ENCODE data around the gene THUMPD3.

Gene THUMPD3

DNA sequence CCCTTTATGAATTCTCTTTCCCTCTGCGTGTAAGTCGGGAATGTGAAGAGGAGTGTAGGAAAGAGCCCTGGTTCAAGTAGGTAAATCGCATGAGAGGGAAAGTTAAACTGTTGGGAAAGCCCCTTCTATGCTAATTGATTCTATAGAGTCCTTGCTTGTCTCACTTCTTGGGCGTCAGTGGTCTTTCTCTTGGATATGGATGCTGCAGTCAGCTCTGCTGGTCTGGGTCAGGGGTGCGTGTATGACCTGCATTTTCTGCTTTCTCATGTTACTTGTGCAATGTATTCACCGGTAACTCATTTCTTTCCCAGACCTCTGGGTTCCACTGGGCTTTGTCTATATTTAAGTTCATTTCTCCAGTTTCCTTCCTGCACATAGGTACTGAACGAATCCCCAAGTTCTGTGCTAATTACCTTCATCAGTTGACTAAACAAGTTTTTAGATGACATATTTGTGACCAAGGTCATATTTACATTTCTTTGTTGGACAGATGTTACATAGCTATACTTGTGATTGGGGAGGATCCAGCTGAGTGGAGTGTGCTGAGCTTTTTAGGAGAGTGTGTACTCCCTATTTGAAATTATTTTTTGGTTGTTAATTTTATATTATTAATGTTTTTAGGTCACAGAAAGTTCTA is 36.0 kb downstream of the THUMPD3 start:
- DNase-seq = no peak

DNA sequence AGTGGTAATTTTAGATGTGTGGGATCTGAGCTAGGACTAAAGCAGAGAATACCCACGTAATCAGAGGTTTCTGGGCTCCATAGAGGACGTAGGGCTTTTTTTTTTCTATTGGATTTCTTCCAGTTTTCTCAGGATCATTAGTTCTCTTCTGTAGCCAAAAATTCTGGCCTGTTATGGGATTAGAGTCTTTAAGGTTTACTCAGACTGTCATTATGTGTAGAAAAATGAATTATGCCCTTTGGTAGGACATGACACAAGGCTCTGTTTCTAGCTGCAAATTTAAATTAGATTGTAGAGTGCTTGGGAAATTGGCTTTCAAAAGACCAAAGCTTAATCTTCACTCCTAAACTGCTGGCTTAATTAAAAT is 36.5 kb downstream of the THUMPD3 start:
- DNase-seq = no peak

DNA sequence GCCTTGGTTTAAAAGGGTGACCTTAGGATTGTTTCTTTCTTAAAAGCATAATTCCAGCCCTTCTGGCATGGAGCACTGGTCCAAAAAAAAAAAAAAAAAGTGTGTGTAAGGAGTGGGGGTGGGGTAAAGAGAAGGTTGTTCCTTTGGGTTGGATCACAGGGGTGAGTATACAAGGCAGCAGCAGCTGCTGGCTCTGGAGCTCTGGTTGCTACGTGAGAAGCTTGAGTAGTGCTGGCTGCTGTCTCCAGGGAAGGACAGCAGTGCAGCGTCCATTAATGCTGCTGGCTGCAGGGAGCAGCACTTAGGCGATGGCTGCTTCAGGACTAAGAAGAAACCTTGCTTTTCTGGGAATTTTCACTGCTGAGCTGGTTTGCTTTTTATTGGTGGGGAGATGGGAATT is 36.9 kb downstream of the THUMPD3 start:
- DNase-seq = no peak

DNA sequence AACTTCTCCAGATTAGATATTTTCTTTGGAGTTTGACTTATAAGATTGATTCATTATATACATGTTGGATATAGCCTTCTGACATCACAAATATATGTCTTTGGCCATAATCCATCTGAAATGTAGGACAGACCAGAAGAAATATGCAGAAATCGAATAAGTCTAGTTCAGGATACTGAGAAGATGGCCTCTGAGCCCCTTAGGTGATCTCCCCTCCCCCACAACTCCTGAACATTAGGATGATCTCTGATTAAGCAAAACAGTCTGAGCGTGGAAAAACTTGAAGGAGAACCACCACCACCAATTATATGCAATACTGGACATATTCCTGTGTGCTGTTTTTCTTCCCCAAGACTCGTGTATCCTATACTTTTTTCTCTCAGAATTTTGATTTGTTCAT is 37.8 kb downstream of the THUMPD3 start:
- no peak for DNase-seq

DNA sequence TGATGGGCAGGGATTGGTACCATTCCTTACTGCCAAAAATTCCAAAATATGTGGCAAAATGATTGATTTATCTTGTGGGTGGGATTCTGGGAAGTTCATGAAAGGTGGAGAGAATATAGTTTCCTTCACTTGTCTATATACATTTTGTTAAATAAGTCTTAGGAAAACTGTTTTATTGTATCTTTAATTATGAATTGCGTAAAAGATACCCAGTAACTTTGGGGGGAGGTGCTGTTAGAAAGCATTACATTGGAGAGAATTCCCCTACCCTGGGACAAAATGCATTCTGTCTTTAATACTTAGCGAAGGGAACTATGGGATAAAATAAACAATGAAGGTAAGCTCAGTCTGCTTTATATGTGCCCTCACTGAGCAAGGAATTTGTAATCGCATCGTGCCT is 39.1 kb downstream of the THUMPD3 start:
- DNase-seq = no peak

DNA sequence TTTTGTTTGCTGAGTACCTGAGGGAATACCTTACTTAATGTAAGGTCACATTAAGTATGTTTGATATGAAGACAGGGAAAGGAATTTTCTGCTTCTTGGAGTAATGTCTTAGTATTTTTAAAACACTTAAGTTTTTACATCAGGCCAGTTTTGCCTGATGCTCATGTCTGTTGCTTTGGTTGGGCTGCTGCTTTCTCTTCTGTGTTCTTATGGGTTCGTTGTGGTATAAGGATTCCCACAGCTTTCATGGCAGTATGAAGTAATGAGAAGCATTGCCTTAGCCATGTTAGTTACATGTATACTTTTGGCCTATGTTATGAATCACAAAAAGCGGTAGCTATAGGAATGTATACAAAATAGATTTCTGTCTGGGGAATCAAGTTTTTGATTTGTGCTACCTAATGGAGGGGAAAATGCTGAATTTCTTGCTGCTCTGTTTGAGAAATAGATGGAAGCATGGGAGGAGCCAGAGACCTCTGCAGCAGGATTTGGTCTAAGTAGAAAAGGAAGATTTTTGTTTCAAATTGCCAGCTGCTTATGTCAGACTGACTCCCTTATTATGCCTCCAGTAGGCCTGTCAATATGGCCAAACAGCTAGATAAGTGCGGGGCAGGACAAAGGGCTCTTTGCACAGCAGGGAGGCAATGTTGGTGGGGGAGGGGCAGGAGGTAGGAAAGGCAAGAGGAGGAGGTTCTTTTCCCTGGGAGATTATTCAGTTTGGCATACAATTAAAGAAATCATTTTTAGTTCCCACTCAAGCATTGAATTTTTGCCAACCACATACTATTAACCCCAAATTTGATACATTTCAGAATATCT is 39.8 kb downstream of the THUMPD3 start:
- no peak for DNase-seq

DNA sequence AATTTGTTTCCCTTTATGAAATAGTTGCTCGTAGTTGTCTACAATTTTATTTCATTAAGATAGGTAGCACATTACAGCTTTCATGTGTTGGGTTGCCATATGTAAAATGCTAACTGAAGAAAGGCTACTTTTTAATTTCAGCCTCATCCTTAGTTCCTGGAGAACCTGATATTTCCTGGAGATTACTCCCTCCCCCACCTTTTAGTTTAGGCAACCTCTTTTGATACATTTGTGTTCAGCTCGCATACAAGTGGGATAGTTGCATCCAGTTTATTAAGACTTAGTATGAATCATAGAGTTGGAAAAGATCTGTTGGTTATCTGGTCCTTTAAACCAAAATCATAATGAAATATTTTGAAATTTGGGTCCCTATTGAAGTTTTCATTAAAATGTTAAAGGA is 40.6 kb downstream of the THUMPD3 start:
- no peak for DNase-seq

DNA sequence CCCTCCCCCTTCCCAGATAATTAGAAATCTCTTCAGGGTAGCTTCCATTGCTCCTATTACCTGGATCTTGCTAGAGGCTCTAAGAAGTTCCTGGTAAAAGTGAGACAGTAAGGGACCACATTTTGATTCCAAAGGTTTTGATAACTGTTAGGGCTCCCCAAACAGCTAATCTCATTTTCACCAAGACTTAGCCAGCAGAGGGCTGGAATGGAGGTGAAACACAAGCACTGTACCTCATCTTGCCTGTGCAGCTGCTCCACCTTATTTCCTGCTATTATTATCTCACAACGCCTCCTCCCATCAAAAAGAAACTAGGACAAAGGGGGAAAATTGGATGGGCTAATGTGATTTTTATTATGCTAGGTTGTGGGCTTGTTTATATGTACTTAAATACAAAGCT is 41.8 kb downstream of the THUMPD3 start:
- no peak for DNase-seq

DNA sequence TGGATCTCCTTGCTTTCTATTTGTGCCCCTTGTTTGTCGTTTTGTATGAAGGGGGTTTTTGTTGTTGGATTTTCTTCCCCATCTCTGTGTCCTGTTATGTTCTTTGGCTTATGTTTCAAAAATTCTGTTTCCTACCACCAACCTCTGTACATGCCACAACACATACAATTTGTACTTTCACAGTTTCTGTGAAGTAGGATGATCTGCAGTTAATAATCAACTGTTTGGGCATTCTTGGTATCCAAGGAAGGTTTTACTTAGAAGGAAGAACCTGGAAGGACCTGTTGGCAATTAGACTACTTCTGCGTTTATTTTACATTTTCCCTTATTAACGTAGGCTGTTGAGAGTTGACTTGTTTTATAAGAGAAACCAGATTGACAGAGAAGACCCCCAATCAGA is 42.9 kb downstream of the THUMPD3 start:
- no peak for DNase-seq

DNA sequence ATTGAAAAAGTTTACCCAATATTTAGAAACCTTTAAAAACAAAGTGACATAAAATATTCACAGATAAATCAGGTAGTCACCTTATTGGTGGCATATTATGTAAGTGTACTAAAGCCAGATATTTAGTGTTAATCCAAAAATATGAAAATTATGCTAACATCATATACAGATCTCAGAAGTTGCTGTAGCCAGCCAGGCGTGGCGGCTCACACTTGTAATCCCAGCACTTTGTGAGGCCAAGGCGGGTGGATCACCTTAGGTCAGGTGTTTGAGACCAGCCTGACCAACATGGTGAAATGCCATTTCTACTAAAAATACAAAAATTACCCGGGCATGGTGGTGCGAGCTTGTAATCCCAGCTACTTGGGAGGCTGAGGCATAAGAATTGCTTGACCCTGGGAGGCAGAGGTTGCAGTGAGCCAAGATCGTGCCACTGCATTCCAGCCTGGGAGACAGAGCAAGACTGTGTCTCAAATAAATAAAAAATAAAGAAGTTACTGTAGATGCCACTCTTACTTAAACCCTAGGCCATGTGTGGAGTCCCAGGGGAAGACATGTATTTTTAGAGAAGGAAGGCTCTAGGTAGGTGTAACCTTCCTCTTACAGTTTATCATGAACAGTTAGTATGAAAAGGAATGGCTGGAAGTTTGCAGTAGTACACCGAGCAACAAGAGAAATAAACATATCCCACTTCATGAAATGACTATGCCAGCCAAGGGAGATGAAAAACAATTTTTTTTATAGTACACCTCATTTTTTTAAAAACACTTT is 44.2 kb downstream of the THUMPD3 start:
- no peak for DNase-seq

DNA sequence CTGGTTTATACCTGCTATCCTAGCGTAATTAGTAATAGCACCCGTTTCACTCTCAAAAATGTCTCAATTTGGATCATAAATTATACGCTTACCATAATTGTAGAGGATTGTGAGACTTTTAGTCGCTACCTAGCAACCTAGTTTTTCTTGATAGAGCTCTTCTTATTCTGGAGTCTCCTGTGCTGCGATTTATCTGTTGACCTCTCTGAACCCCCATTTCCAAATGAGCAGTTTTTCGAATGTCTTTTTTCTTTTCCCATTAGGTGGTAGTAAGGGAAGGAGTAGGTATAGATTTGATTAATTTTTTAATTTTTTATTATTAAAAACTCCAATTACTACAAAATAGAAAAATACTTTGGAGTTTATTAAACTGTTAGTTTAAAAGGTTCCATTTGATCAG is 45.2 kb downstream of the THUMPD3 start:
- DNase-seq = no peak

DNA sequence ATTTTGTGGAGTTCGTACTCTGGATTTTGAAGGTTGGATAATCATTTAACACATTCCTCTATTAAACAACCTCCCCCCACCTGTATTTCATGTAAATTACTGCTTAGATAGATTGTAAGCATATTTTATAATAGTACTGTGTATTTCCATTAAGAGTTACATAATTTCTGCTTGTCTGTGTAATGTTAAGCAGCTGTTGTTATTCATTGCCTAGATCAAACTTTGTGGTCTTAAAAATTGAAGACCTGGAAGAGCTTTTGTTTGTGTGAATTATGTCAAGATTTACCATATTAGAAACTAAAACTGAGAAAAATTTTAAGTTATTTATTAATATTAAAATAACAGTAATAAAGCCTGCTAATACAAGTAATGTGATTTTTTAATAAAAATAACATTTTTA is 45.7 kb downstream of the THUMPD3 start:
- no peak for DNase-seq

DNA sequence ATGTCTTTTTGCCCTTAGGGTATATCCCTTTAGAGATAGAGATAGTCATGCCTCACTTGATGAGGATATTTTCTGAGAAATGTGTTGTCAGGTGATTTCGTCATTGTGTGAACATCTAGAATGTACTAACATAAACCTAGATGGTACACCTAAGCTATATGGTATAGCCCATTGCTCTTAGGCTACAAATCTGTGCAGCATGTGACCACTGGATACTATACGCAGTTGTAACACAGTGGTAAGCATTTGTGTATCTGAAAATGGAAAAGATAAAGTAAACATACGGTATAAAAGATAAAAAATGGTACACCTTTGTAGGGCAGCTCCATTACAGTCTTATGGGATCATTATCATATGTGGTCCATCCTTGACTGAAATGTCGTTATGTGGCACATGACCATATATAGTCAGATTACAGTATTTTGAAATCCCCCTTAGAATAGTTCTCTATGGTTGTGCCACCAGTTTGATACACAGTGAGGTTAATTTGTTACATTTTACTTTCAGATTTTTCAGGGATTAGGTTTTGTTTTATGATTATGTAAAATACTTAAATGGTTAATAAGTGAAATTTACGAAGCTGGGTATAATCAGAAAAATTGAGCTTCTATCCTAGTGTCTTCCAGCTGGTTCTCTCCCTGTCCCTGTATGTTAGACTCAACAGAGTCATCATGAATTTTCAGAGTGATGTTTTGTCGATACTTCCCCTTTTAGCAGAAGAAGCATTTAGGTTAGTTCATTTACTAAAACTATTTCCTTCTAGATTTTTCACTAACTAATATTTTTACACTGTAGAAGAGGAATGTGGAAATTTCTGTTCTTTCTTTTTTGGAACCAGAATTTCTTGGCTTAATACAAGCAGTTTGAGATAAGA is 47.4 kb downstream of the THUMPD3 start:
- no peak for DNase-seq

DNA sequence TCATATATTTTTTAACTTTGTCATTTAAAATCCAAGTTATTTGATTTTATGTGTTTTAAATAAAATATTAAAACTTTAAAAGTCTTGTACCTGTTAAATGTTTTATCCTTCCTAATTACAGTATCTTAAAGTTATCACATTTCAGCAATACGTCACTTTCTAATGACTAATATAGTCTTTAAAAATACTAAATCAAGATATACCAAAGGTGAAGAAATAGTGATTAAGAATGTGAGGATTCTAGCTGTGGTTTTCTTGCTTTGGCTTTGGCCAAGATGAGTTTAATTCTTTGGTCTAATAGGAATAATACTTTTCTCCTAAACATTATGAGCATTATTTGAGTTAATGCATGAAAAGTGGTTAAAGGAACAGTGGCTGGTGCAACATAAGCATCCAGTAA is 48.4 kb downstream of the THUMPD3 start:
- no peak for DNase-seq

DNA sequence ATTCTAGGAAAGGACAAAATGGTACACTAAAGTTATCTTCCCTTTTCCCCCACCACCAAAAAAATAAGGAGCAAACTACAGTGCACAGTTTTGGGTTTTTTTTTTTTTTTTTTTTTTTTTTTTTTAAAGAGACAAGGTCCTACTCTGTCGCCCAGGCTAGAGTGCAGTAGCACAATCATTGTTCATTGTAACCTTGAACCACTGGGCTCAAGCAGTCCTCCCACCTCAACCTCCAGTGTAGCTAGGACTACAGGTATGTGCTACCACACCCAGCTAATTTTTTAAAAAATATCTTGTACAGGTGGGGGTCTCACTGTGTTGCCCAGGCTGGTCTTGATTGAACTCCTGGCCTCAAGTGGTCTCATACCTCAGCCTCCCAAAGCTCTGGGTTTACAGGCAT is 49.4 kb downstream of the THUMPD3 start:
- no peak for DNase-seq

DNA sequence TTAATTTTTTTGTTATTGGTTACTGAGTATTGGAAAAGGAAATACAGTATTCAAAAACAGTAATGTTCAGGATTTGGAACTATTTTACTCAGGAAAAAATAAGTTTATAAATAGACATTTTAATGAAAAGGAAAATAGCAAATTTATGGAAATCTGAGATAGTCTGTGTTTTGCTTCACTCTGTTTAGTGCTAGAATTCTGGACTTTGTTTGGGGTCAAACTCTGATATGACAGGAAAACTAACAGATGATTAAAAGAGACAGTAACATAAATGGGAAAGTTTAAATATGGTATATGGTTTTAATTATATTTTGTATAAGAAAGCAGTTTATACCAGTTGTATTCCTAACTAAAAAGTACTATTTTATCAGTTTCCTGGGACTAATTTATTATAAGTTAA is 52.0 kb downstream of the THUMPD3 start:
- DNase-seq = no peak

DNA sequence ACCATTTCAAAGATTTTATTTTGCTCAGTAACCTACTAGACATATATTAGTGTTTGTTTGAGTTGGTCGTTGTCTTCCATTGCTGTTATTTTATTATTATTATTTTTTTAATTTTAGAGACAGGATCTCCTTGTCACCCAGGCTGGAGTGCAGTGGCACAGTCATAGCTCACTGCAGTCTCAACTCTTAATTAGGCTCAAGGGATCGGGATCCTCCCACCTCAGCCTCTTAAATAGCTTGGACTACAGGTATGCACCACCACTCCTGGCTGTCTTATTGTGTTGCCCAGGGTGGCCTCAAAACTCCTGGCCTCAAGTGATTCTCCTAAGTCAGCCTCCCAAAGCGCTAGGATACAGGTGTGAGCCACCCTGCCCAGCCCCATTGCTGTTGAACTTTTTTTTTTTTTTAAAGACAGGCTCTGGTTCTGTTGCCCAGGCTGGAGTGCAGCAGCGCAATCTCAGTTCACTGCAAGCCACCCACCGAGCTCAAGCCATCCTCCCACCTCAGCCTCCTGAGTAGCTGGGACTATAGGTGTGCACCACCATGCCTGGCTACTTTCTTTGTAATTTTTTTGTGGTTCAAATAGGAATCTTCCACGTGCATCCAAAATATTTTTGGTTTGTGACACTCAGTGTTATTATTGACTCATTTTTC is 52.8 kb downstream of the THUMPD3 start:
- no peak for DNase-seq

DNA sequence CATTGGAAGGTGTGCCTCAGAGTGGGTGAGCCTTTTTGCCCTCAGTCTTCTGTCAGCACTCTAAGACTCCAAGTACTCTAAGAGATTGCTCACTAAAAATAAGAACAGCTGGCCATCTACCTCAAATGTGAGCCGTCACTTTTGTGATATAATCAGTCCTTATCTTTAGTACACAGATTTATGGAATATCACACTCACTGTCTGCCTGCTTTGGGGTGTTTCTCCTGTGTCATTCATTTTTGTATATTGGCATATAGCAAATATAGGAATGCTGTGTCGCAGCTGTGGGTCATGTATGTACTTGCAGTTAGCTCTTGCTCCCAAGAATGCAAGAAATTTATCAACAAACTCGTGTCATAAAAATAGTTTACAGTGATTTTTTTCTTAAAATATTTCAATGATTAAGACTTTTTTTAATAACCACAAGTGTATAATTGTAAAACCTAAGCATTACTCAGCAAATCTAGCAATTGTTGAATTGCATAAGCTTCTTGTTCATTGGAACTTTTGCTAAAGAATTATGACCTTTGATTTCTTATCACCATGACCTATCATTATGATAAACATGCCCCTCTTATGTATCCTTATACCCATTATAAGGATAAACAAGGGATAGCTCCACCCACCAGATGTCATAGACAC is 53.4 kb downstream of the THUMPD3 start:
- no peak for DNase-seq

DNA sequence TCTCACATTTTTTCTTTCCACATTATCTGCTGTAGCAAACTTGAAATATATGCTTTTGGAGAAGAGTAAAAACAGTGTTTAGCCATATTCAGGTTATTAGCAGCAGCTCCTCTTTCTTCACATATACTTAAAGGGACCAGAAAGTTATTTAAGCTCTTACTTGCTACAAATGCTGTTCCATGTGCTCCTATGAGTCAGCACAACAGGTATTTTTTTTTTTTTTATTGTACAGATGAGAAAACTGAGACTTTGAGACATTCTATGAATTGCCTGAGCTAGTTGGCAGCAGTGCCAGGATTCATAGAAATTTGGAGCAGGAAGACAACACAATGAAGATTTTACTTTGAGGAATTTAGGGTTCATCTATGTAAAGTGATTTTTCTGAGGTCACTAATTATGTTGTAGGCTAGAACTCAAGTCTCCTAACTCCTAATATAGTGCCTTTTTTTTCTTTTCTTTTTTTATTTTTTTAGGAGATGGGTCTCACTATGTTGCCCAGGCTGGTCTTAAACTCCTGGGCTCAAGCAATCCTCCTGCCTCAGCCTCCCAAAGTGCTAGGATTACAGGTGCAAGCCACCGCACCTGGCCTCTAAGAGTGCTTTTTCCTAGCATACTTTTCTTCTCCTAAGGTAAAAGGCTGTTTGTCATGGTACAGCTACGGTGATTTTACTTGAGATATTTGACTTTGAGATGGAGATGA is 58.1 kb downstream of the THUMPD3 start:
- no peak for DNase-seq

DNA sequence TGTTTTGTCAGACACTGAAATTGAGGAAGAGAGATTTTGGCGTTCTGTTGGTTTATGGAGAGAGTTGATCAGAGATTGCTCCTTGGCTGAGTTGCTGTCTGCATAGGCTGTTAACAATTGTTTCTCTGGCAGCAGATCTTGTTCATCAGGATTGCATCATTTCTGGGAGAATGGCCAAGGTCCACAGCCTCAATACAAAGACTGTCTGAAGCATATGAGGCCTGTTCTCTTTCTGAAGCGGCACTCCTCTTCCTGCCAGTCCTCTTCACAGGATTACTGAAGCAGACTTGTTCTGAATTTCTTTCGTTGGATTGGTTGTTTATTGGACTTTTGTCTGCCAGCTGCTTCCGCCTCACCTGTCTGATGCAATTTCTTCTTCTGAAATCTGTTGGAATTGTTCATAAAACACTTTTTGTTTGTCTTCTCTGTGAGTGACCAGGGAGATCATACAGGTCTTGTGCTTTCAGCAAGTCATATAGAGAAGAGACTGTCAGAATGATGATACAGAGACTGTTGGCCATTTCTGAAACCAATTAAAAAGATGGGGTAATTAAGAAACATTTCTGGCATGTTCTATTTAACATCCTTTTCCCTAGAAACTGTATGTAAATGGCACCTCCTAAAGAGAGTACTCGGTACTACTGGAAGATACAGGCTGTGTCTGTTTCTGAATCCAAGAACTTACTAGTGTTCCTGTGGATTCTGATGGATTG is 60.0 kb downstream of the THUMPD3 start:
- DNase-seq = peak; percentile 71

DNA sequence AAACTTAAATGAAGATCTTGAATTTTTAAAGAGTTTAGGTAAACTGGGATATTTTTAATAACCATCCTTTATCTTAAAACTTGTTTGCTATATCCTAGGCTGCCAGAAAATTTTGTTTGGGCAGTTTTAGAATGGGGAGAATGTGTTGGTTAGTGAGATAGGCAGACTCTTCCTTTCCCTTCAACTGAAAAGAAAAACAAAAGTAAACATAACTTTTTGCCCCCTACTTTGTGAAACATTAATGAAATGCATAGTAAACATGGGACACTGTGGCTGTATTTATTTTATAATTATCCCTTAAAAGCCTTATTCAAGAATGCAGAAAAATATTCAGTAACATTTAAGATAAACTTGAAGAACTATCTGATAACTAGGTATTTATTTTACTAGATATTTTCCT is 65.6 kb downstream of the THUMPD3 start:
- no peak for DNase-seq

Measured in COR-L47 (cell line).